HEK293T (cell line): Measurements from ENCODE around the gene R3HDM2.
"Not testable (repeated sequence)": the region's sequence is repeated elsewhere in the genome, so short reads cannot be mapped to it uniquely, and the experiment has no call there.

ENCODE experiments used
- CTCF ChIA-PET: fragments of 350-600 bp; formaldehyde crosslinking; extraction: SDS; loops from one replicate; lab custom pipeline; 2021; ENCODE audit warnings: antibody characterized with exemption, inconsistent platforms; lab: Yijun Ruan, JAX
- POLR2A ChIA-PET: fragments of 350-600 bp; formaldehyde crosslinking; extraction: SDS; loops from one replicate; lab custom pipeline; 2020; ENCODE audit warnings: antibody characterized with exemption, inconsistent platforms; lab: Yijun Ruan, JAX
- DNase-seq: peaks from one replicate; pipeline ENCODE4 v3.0.0; 2012; ENCODE audit warnings: mixed read lengths; ENCODE audit errors: extremely low spot score
- ARNT ChIP-seq: fragments of 450-650 bp; IDR thresholded peaks from 2 replicates; pipeline ENCODE4 v1.6.1; 2017; ENCODE audit warnings: mild to moderate bottlenecking
- BHLHE40 ChIP-seq: fragments of 450-650 bp; IDR thresholded peaks from 2 replicates; pipeline ENCODE4 v1.6.1; 2016; ENCODE audit warnings: mild to moderate bottlenecking, moderate library complexity, borderline replicate concordance
- CTBP1 ChIP-seq: fragments of 450-650 bp; IDR thresholded peaks from 2 replicates; pipeline ENCODE4 v1.6.1; 2016; ENCODE audit warnings: borderline replicate concordance
- ELF4 ChIP-seq: fragments of 450-650 bp; IDR thresholded peaks from 2 replicates; pipeline ENCODE4 v1.6.1; 2017; ENCODE audit warnings: antibody characterized with exemption
- FOXA1 ChIP-seq: fragments of 450-650 bp; IDR thresholded peaks from 2 replicates; pipeline ENCODE4 v1.6.1; 2016; ENCODE audit warnings: mild to moderate bottlenecking
- FOXK2 ChIP-seq: fragments of 450-650 bp; IDR thresholded peaks from 2 replicates; pipeline ENCODE4 v1.6.1; 2016; ENCODE audit warnings: mild to moderate bottlenecking
- FOXM1 ChIP-seq: fragments of 450-650 bp; IDR thresholded peaks from 2 replicates; pipeline ENCODE4 v1.6.1; 2017; ENCODE audit warnings: mild to moderate bottlenecking, borderline replicate concordance
- HDGF ChIP-seq: fragments of 450-650 bp; IDR thresholded peaks from 2 replicates; pipeline ENCODE4 v1.6.1; 2017; ENCODE audit warnings: antibody characterized with exemption, borderline replicate concordance
- LEF1 ChIP-seq: fragments of 450-650 bp; IDR thresholded peaks from 2 replicates; pipeline ENCODE4 v1.6.1; 2017; ENCODE audit warnings: mild to moderate bottlenecking, borderline replicate concordance
- NFRKB ChIP-seq: fragments of 450-650 bp; IDR thresholded peaks from 2 replicates; pipeline ENCODE4 v1.6.1; 2016; ENCODE audit warnings: mild to moderate bottlenecking, moderate library complexity
- SP1 ChIP-seq: fragments of 450-650 bp; IDR thresholded peaks from 2 replicates; pipeline ENCODE4 v1.6.1; 2017
- SUZ12 ChIP-seq: fragments of 450-650 bp; IDR thresholded peaks from 2 replicates; pipeline ENCODE4 v1.6.1; 2016; ENCODE audit warnings: mild to moderate bottlenecking
- TARDBP ChIP-seq: fragments of 450-650 bp; IDR thresholded peaks from 2 replicates; pipeline ENCODE4 v1.6.1; 2016
- ZNF384 ChIP-seq: fragments of 450-650 bp; IDR thresholded peaks from 2 replicates; pipeline ENCODE4 v1.6.1; 2016
- TF ChIP-seq, protein P1 (sequence below): fragments of 450-650 bp; IDR thresholded peaks from 2 replicates; pipeline ENCODE4 v1.6.1; 2016

Gene R3HDM2

DNA sequence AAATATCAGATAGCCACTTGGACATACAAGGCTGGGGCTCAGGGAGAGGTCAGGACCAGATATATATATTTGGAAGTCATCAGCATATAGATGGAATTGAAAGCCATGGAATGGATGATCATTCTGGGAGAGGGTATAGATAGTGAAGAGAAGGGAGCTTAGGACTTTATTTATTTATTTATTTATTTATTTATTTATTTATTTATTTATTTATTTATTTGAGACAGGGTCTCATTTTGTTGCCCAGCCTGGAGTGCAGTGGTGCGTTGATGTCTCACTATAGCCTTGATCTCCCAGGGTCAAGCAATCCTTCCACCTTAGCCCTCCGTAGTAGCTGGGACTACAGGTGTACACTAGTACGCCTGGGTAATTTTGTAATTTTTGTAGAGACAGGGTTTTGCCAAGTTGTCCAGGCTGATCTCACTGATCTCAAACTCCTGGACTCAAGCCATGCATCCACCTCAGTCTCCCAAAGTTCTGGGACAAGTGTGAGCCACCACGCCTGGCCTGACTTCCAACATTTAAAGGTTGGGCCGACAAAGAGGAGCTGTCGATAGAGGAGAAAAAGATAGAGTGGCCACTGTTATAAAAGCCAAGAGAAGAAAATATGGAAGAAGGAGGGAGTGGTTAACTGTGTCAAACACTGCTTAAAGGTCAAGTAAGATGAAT lies 15.6 kb upstream of the R3HDM2 start:
- ChIA-PET CTCF (interaction anchor here (0.5 kb wide), 1 partner anchor 31 kb away, joined by 3 read pairs; no protein-coding TSS in a partner anchor), POLR2A (interaction anchor here (2.7 kb wide), 1 partner anchor 9 kb away, joined by 8 read pairs; the partner anchor contains the start of gene INHBE)
- TF ChIP-seq, protein P1, sequence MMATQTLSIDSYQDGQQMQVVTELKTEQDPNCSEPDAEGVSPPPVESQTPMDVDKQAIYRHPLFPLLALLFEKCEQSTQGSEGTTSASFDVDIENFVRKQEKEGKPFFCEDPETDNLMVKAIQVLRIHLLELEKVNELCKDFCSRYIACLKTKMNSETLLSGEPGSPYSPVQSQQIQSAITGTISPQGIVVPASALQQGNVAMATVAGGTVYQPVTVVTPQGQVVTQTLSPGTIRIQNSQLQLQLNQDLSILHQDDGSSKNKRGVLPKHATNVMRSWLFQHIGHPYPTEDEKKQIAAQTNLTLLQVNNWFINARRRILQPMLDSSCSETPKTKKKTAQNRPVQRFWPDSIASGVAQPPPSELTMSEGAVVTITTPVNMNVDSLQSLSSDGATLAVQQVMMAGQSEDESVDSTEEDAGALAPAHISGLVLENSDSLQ, result no peak
- TF ChIP-seq LEF1 (no peak), CTBP1 (no peak), FOXA1 (no peak), ELF4 (no peak), SP1 (no peak), HDGF (no peak), FOXK2 (no peak), ZNF384 (no peak), NFRKB (no peak), FOXM1 (no peak), BHLHE40 (no peak), TARDBP (no peak), SUZ12 (no peak)
- DNase-seq, result no peak

DNA sequence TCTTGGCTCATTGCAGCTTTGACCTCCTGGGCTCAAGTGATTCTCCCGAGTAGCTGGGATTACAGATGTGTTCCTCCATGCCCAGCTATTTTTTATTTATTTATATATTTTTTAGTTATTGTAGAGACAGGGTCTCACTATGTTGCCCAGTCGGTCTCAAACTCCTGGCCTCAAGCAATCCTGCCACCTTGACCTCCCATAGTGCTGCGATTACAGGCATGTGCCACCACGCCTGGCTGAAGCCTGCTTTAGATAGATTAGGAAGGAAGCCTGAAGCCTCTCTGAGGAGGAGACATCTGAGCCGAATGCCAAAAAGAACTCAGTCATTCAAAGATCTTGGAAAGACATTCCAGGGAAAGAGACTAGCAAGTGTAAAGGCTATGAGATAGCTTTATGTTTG lies 13.9 kb upstream of the R3HDM2 start:
- POLR2A ChIA-PET, result interaction anchor here (0.7 to 0.8 kb wide), 2 partner anchors 9 to 15 kb away, joined by 3 to 4 read pairs; no protein-coding TSS in a partner anchor
- TF ChIP-seq ZNF384 (no peak), CTBP1 (no peak)
- CTCF ChIA-PET, result interaction anchor here (0.6 to 1.3 kb wide), 4 partner anchors 8 to 332 kb away, joined by 3 to 4 read pairs (median 3); no protein-coding TSS in a partner anchor
- no peak for DNase-seq

DNA sequence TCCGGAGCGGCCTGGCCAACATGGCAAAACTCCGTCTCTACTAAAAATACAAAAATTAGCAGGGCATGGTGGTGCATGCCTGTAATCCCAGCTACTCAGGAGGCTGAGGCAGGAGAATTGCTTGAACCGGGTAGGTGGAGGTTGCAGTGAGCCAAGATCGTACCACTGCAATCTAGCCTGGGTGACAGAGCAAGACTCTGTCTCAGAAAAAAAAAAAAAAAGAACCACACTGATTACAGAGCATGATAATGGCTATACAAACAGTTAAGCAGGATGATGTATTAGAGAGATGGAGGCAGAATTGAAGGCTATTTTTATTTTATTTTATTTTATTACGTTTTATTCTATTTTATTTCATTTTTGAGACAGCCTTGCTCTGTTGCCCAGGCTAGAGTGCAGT lies 13.5 kb upstream of the R3HDM2 start:
- DNase-seq, POLR2A ChIA-PET: not testable (repeated sequence)
- CTCF ChIA-PET, result interaction anchor here (0.6 to 1.3 kb wide), 4 partner anchors 9 to 332 kb away, joined by 3 to 4 read pairs (median 3); no protein-coding TSS in a partner anchor

DNA sequence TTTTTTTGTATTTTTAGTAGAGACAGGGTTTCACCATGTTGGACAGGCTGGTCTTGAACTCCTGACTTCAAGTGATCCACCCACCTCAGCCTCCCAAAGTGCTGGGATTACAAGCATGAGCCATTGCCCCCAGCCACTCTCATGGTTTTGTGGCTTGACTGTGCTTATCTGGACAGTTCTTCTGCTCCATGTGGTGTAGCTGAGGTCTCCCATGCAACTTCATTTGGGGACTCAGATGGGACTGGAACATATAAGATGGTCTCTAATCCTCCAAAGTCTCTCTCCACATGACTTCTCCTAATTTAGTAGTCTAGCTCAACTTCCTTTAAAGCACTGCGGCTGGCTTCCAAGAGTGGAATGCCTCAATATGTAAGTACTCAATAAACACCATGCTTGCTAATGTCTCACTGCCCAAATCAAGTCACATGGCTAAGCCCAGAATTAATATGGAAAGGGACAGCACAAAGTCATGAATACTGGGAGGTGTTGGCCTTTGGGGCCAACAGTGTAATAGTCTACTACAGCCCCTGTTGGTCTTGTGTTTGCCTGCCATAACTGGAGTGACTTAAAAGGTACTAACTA lies 11.1 kb upstream of the R3HDM2 start:
- POLR2A ChIA-PET, result no interaction called here
- no peak for DNase-seq
- no peak for TF ChIP-seq ZNF384
- TF ChIP-seq ARNT, result no peak
- TF ChIP-seq FOXA1, result no peak
- TF ChIP-seq FOXK2, result no peak
- TF ChIP-seq SUZ12, result no peak
- TF ChIP-seq SP1, result no peak
- TF ChIP-seq CTBP1, result no peak
- TF ChIP-seq, protein P1, result no peak
- CTCF ChIA-PET, result no interaction called here

DNA sequence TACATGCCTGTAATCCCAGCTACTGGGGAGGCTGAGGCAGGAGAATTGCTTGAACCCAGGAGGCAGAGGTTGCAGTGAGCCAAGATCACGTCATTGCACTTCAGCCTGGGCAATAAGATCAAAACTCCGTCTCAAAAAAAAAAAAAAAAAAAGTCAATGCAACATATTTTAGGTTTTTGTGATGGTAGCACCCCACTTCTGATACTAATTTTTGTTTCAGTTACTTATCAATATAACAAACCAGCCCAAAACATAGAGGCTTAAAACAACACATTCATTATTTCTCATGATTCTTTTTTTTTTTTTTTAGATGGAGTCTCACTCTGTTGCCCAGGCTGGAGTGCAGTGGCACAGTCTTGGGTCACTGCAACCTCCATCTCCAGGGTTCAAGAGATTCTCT lies 10.6 kb upstream of the R3HDM2 start:
- DNase-seq, CTCF ChIA-PET, POLR2A ChIA-PET: not testable (repeated sequence)

DNA sequence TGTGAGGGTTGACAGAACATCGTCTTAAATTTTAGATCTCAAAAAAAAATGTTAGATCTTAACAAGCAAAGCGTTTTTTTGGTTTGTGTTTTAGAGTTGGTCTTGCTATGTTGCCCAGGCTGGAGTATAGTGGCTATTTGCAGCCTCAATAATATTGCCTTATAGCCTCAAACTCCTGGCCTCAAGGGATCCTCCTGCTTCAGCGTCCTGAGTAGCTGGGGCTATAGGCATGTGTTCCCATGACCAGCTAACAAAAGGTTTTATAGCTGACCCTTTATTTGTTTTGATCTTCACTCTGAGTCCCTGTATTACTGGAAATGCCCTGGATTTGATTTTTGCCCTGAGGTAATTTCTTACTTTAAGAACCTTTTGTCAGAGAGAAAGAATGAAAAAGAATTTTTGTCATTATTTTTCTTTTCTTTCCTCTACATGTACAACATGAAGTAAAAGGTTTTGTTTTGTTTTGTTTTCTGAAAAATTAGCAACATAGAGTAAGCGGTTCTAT lies 9.0 kb upstream of the R3HDM2 start:
- CTCF ChIA-PET, result interaction anchor here (0.7 kb wide), 1 partner anchor 8 kb away, joined by 3 read pairs; no protein-coding TSS in a partner anchor
- TF ChIP-seq NFRKB (no peak), BHLHE40 (no peak), FOXA1 (no peak), FOXK2 (no peak), FOXM1 (no peak)
- no peak for DNase-seq
- POLR2A ChIA-PET, result no interaction called here

DNA sequence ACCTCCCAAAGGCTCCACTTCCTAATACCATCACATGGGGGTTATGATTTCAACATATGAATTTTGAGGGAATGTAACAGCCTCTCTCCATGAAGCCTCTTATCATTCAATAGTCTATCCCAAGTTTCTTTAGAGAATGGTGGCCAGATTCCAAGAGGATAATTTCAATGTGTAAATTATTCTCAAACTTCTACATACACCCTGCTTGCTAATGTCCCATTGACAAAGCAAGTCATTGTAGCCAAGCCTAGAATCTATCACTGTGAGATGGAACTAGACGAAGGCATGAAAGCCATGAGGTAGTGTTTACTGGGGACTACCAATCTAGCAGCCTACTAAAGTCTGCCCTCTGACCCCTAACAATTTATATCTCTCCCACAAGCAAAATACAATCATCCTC lies 7.6 kb upstream of the R3HDM2 start:
- POLR2A ChIA-PET, result interaction anchor here (2.1 kb wide), 1 partner anchor 15 kb away, joined by 8 read pairs; no protein-coding TSS in a partner anchor
- DNase-seq, result no peak
- CTCF ChIA-PET, result no interaction called here
- no peak for TF ChIP-seq ARNT

DNA sequence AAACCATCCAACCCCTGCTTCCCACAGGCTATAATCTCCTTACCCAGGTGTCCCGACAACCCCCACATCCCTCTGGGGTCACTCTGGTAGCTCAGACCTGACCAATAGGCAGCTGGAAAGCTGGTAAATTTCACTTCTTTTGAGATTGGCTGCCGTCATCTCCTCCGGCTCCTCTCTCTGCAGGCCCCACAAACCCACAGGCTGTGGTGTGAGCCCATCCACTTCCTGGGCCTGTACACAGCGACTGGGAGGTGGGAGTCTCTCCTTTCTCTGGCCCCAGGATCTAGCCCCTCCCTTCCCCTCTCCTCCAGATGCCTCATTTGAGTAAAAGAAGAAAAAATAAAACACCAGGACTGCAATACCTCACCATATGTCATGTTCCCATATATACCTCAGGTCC lies 4.5 kb upstream of the R3HDM2 start:
- ChIA-PET CTCF (interaction anchor here (0.6 to 0.8 kb wide), 2 partner anchors 17 to 798 kb away, joined by 4 to 5 read pairs; no protein-coding TSS in a partner anchor), POLR2A (interaction anchor here (1.2 to 2.9 kb wide), 3 partner anchors 17 to 23 kb away, joined by 6 to 13 read pairs (median 11); partner anchors contain the start of genes GLI1 and INHBE)
- TF ChIP-seq SP1 (no peak), FOXA1 (no peak), SUZ12 (no peak), FOXM1 (no peak), TARDBP (no peak)
- TF ChIP-seq, protein P1, result no peak
- DNase-seq, result no peak
